Measurements from ENCODE around the gene RAD54L. TPM values are rescaled to one million over a fixed set of nuclear protein-coding genes. Genes with fewer than 3 reads are reported as not detected.

RAD54L gene
- total RNA-seq, 1 experiment from 2014 or later = 3.3 TPM

GRCh38 chr1:46277658-46278373, 30.3 kb downstream of the RAD54L start:
- in situ Hi-C loops (cut with HindIII; ENCODE audit: low pct_unique_long_range_greater_than_20kb, low sequenced_read_pairs) = no loop called here
- no peak for DNase-seq (ENCODE audit: low read depth, low spot score)

GRCh38 chr1:46278807-46279206, 31.2 kb downstream of the RAD54L start:
- in situ Hi-C loops (cut with HindIII; ENCODE audit: low pct_unique_long_range_greater_than_20kb, low sequenced_read_pairs) = no loop called here
- no peak for DNase-seq (ENCODE audit: low read depth, low spot score)

GRCh38 chr1:46280092-46280491, 32.5 kb downstream of the RAD54L start:
- in situ Hi-C loops (cut with HindIII; ENCODE audit: low pct_unique_long_range_greater_than_20kb, low sequenced_read_pairs) = no loop called here
- DNase-seq (ENCODE audit: low read depth, low spot score) = no peak

GRCh38 chr1:46281021-46281420, 33.5 kb downstream of the RAD54L start:
- in situ Hi-C loops (cut with HindIII; ENCODE audit: low pct_unique_long_range_greater_than_20kb, low sequenced_read_pairs) = no loop called here

GRCh38 chr1:46284058-46284457, 36.5 kb downstream of the RAD54L start:
- in situ Hi-C loops (cut with HindIII; ENCODE audit: low pct_unique_long_range_greater_than_20kb, low sequenced_read_pairs) = no loop called here
- DNase-seq (ENCODE audit: low read depth, low spot score) = no peak

More at GRCh38 chr1:46281021-46281420, 33.5 kb downstream of the RAD54L start:
- DNase-seq (ENCODE audit: low read depth, low spot score) = no peak

- in situ Hi-C loops (cut with HindIII; ENCODE audit: low pct_unique_long_range_greater_than_20kb, low sequenced_read_pairs) = no loop called here
- no peak for DNase-seq (ENCODE audit: low read depth, low spot score)
Observed at GRCh38 chr1:46284597-46285564, 37.3 kb downstream of the RAD54L start.

GRCh38 chr1:46285730-46286477, 38.3 kb downstream of the RAD54L start:
- in situ Hi-C loops (cut with HindIII; ENCODE audit: low pct_unique_long_range_greater_than_20kb, low sequenced_read_pairs) = no loop called here
- no peak for DNase-seq (ENCODE audit: low read depth, low spot score)

- in situ Hi-C loops (cut with HindIII; ENCODE audit: low pct_unique_long_range_greater_than_20kb, low sequenced_read_pairs) = no loop called here
- DNase-seq (ENCODE audit: low read depth, low spot score) = no peak
Observed at GRCh38 chr1:46288485-46289133, 41.0 kb downstream of the RAD54L start.

GRCh38 chr1:46289134-46289494, 41.6 kb downstream of the RAD54L start:
- no peak for DNase-seq (ENCODE audit: low read depth, low spot score)
- in situ Hi-C loops (cut with HindIII; ENCODE audit: low pct_unique_long_range_greater_than_20kb, low sequenced_read_pairs) = no loop called here

GRCh38 chr1:46289976-46290375, 42.4 kb downstream of the RAD54L start:
- no peak for DNase-seq (ENCODE audit: low read depth, low spot score)
- in situ Hi-C loops (cut with HindIII; ENCODE audit: low pct_unique_long_range_greater_than_20kb, low sequenced_read_pairs) = no loop called here

GRCh38 chr1:46295306-46295705, 47.7 kb downstream of the RAD54L start:
- DNase-seq (ENCODE audit: low read depth, low spot score) = no peak
- in situ Hi-C loops (cut with HindIII; ENCODE audit: low pct_unique_long_range_greater_than_20kb, low sequenced_read_pairs) = no loop called here

- DNase-seq (ENCODE audit: low read depth, low spot score) = no peak
- in situ Hi-C loops (cut with HindIII; ENCODE audit: low pct_unique_long_range_greater_than_20kb, low sequenced_read_pairs) = no loop called here
Observed at GRCh38 chr1:46298387-46298786, 50.8 kb downstream of the RAD54L start.

- DNase-seq (ENCODE audit: low read depth, low spot score) = no peak
- in situ Hi-C loops (cut with HindIII; ENCODE audit: low pct_unique_long_range_greater_than_20kb, low sequenced_read_pairs) = no loop called here
Observed at GRCh38 chr1:46300673-46301405, 53.3 kb downstream of the RAD54L start.

GRCh38 chr1:46301406-46301807, 53.8 kb downstream of the RAD54L start:
- in situ Hi-C loops (cut with HindIII; ENCODE audit: low pct_unique_long_range_greater_than_20kb, low sequenced_read_pairs) = no loop called here
- no peak for DNase-seq (ENCODE audit: low read depth, low spot score)

GRCh38 chr1:46301808-46302640, 54.5 kb downstream of the RAD54L start:
- peak; percentile 11 for DNase-seq (ENCODE audit: low read depth, low spot score)
- in situ Hi-C loops (cut with HindIII; ENCODE audit: low pct_unique_long_range_greater_than_20kb, low sequenced_read_pairs) = no loop called here

GRCh38 chr1:46302641-46303037, 55.1 kb downstream of the RAD54L start:
- no peak for DNase-seq (ENCODE audit: low read depth, low spot score)
- in situ Hi-C loops (cut with HindIII; ENCODE audit: low pct_unique_long_range_greater_than_20kb, low sequenced_read_pairs) = no loop called here

All from SK-MEL-5 (cell line).